ENCODE data around the gene NIP7. TPM values are rescaled to one million over a fixed set of nuclear protein-coding genes. Genes with fewer than 3 reads are reported as not detected.

Gene NIP7
- total RNA-seq, 1 experiment from 2014 or later, result 35.3 TPM

- no TSS peak for BruUV-seq (replicated peaks)
- Histone ChIP-seq H3K27me3 (ENCODE audit: control insufficient read depth, insufficient read depth, low read length) (no peaks in the 10 kb centered on the region), H3K36me3 (ENCODE audit: control insufficient read depth, insufficient read depth, low read length) (peaks cover 25% of the 10 kb centered on the region), H3K4me3 (ENCODE audit: low read depth in 2 of 2, low read length in 2 of 2) (no peak overlapping the region), H3K9me3 (ENCODE audit: control insufficient read depth, insufficient read depth, low read depth, low read length) (no peaks in the 10 kb centered on the region), H3K4me1 (ENCODE audit: control insufficient read depth, insufficient read depth, low read length) (peaks cover 13% of the 10 kb centered on the region), H3K27ac (ENCODE audit: low read length) (no peak overlapping the region)
- intact Hi-C loops (cut with micrococcal nuclease; ENCODE audit: unreplicated experiment) (no loop called here), in situ Hi-C loops (cut with HindIII; ENCODE audit: low pct_unique_long_range_greater_than_20kb, low sequenced_read_pairs) (no loop called here)
- DNase-seq (ENCODE audit: low read depth, low spot score) (no peak), ATAC-seq (no peak)
- CTCF ChIA-PET, result no interaction called here
- TF ChIP-seq REST (IDR thresholded peaks at IDR 0.05; ENCODE audit: insufficient read depth in 1 of 2, low read depth in 2 of 2, low read length in 1 of 2) (no peak), POLR2AphosphoS5 (IDR thresholded peaks at IDR 0.05; ENCODE audit: low read depth, low read length) (no peak), SIN3A (IDR thresholded peaks at IDR 0.05; ENCODE audit: borderline replicate concordance, insufficient read depth, low read depth, low read length) (no peak)
- POLR2A ChIA-PET, result no interaction called here
Measured at GRCh38 chr16:69382421-69382820, 42.8 kb downstream of the NIP7 start.

GRCh38 chr16:69384974-69385373 is 45.4 kb downstream of the NIP7 start:
- Histone ChIP-seq H3K9me3 (ENCODE audit: control insufficient read depth, insufficient read depth, low read depth, low read length) (no peaks in the 10 kb centered on the region), H3K4me1 (ENCODE audit: control insufficient read depth, insufficient read depth, low read length) (peaks cover 17% of the 10 kb centered on the region), H3K27ac (ENCODE audit: low read length) (peak overlapping the region; percentile 91), H3K36me3 (ENCODE audit: control insufficient read depth, insufficient read depth, low read length) (peaks cover 11% of the 10 kb centered on the region), H3K4me3 (ENCODE audit: low read depth in 2 of 2, low read length in 2 of 2) (peak overlapping the region; percentile 65 to 67), H3K27me3 (ENCODE audit: control insufficient read depth, insufficient read depth, low read length) (no peaks in the 10 kb centered on the region)
- no peak for DNase-seq (ENCODE audit: low read depth, low spot score)
- no peak for ATAC-seq
- ChIA-PET CTCF (no interaction called here), POLR2A (no interaction called here)
- intact Hi-C loops (cut with micrococcal nuclease; ENCODE audit: unreplicated experiment), result no loop called here
- TSS peak; percentile 68 for BruUV-seq (replicated peaks)
- in situ Hi-C loops (cut with HindIII; ENCODE audit: low pct_unique_long_range_greater_than_20kb, low sequenced_read_pairs), result no loop called here
- TF ChIP-seq TCF7L2 (IDR thresholded peaks at IDR 0.05; ENCODE audit: low read depth, low read length), result no peak
- no peak for TF ChIP-seq CTCF (IDR thresholded peaks at IDR 0.05)
- TF ChIP-seq SIN3A (IDR thresholded peaks at IDR 0.05; ENCODE audit: borderline replicate concordance, insufficient read depth, low read depth, low read length), result no peak
- TF ChIP-seq POLR2AphosphoS5 (IDR thresholded peaks at IDR 0.05; ENCODE audit: low read depth, low read length), result no peak
- no peak for TF ChIP-seq REST (IDR thresholded peaks at IDR 0.05; ENCODE audit: insufficient read depth in 1 of 2, low read depth in 2 of 2, low read length in 1 of 2)

All from Panc1 (cell line).